AG09309 (cell line): ENCODE data around the gene OR13C4.

ENCODE experiments used
- DNase-seq: peaks from one replicate; pipeline ENCODE4 v3.0.0-alpha.2; 2010; ENCODE audit warnings: low read depth
- H3K4me3 ChIP-seq: 2 replicates; pipeline ENCODE4 v1.5.1; 2011; ENCODE audit warnings: mild to moderate bottlenecking, low read depth, low read length, moderate library complexity; ENCODE audit not compliant: control insufficient read depth
- CTCF ChIP-seq: IDR thresholded peaks from 2 replicates; pipeline ENCODE4 v1.5.1; 2011; ENCODE audit warnings: mild to moderate bottlenecking, low read depth, low read length, inconsistent platforms; ENCODE audit not compliant: insufficient read depth, control insufficient read depth; ENCODE audit errors: missing control alignments

The OR13C4 gene

GRCh38 chr9:104527109-104527508 lies at the start of gene OR13C4:
TSS of gene OR13C4 (minus strand) at chr9:104527209. CDS start at chr9:104527209, 0 bp downstream.
- TF ChIP-seq CTCF: no peak
- H3K4me3 ChIP-seq: no peak within 1 kb of the TSS
- DNase-seq: no peak

DNA sequence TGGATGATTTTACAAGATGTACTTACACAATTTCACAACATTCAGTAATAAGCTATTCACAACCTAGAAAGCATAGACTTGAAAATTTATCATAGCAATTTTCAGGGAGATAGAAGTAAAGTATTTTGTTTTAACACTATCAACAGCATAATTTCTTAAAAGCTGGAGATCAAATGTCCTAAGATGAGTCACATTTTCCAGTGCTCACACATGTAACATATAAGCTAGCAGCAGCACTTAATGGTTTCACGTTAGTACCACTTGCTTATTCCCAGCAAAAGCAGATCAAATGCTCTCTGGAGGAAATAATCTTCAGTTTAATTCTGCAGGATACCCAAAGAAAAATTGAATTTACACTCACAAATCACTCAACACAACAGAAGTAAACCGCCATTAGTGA lies 48.4 kb upstream of the OR13C4 start:
- TF ChIP-seq CTCF: no peak
- no peak overlapping the region for H3K4me3 ChIP-seq
- DNase-seq: no peak

DNA sequence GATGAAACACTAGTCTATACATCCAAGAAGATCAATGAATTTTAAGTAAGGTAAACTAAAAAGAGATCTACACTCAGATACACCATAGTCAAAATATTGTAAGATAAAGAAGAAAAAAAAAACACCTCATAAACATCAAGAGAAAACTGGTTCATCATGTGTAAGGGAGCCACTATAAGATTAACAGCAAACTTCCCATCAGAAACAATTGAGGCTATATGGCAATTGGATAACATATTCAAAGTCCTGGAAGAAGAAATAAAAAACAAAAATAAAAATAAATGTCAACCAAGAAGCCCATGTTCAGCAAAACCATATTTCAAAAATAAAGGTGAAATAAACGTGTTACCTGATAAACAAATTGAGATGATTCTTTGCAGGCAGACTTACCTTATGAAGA lies 45.6 kb upstream of the OR13C4 start:
- H3K4me3 ChIP-seq: no peak overlapping the region
- DNase-seq: no peak
- no peak for TF ChIP-seq CTCF

GRCh38 chr9:104568868-104569267 lies 41.9 kb upstream of the OR13C4 start, which contains the start of gene OR13C8:
TSS of gene OR13C8 (plus strand) at chr9:104569168. CDS start at chr9:104569168, 0 bp downstream.
- no peak within 1 kb of the TSS for H3K4me3 ChIP-seq
- no peak for TF ChIP-seq CTCF

DNA sequence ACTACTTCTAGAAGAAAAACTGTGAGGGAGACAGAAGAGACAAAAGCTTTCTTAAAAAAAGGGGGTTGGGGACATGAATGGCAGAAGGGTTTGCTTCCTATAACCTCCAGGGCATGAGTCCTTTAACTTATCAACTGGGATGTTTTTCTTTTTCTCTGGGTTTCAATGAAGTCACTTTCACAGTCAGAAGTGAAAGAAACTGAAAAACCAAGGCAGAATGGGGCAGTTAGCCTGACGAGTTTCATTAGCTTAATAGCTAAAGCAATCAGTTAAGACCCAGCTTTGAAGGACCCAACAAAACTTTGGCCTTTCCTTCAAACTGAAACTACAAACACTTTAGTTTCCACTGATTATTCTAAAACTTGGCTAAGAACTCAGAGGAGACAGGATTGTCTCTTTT lies 37.3 kb upstream of the OR13C4 start:
- TF ChIP-seq CTCF: no peak
- DNase-seq: no peak
- H3K4me3 ChIP-seq: no peak overlapping the region

More at GRCh38 chr9:104568868-104569267, 41.9 kb upstream of the OR13C4 start, which contains the start of gene OR13C8:
- no peak for DNase-seq

DNA sequence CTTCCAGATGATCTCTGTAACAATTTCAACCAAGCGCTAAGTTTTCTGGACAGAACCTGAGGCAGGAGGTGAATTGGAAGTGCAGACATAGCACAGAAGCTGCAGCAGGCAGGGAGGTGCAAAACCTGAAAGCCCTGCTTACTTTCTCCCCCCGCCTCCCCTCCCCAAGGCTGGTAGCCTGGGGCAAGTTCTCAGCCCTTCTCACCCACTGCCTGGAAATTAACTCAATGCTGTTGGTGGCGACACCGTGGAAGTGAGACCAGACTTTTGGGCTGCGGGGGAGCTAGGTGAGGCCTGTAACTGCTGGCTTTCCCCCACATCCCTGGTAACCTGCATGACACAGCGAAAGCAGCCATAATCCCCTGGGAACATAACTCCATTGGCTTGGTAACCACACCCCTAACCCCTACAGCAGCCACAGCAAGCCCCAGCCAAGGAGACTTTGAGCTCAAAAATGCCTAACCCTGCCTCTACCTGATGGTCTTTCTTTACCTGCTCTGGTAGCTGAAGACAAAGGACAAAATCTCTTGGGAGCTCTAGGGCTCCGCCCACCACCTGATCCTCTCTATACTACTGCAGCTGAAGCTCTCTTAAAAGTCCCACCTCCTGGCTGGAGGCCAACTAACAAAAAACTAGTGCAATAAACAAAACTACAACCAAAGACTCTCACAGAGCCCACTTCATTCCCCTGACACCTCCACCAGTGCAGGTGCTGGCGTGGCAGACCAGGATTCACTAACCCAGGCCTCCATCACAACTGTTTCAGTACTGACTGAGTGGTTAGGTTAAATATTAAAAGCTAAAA lies 30.0 kb upstream of the OR13C4 start:
- no peak for TF ChIP-seq CTCF

More for the DNA sequence above, 30.0 kb upstream of the OR13C4 start:
- H3K4me3 ChIP-seq: no peak overlapping the region
- no peak for DNase-seq
